Endothelial cell (in vitro differentiated cells): Measurements from ENCODE around the gene OGA. TPM values are rescaled to one million over a fixed set of nuclear protein-coding genes. Genes with fewer than 3 reads are reported as not detected.

Source experiments
- DNase-seq: peaks from one replicate; pipeline ENCODE4 v3.0.0; 2021; ENCODE audit warnings: low spot score
- H3K27ac Mint-ChIP-seq: one replicate; pipeline ENCODE4 v1.8.0; 2021; ENCODE audit warnings: mixed read lengths, inconsistent platforms; ENCODE audit not compliant: unreplicated experiment
- H3K27me3 Mint-ChIP-seq: one replicate; pipeline ENCODE4 v1.8.0; 2021; ENCODE audit warnings: mild to moderate bottlenecking, moderate library complexity, mixed read lengths, inconsistent platforms; ENCODE audit not compliant: unreplicated experiment
- H3K36me3 Mint-ChIP-seq: one replicate; pipeline ENCODE4 v1.8.0; 2021; ENCODE audit warnings: mild to moderate bottlenecking, low read depth, mixed read lengths, inconsistent platforms; ENCODE audit not compliant: unreplicated experiment
- H3K4me1 Mint-ChIP-seq: one replicate; pipeline ENCODE4 v1.8.0; 2021; ENCODE audit warnings: mild to moderate bottlenecking, mixed read lengths, inconsistent platforms; ENCODE audit not compliant: unreplicated experiment
- H3K4me3 Mint-ChIP-seq: one replicate; pipeline ENCODE4 v1.8.0; 2021; ENCODE audit warnings: mild to moderate bottlenecking, mixed read lengths, inconsistent platforms; ENCODE audit not compliant: unreplicated experiment
- H3K9me3 Mint-ChIP-seq: one replicate; pipeline ENCODE4 v1.8.0; 2021; ENCODE audit warnings: mixed read lengths, inconsistent platforms; ENCODE audit not compliant: unreplicated experiment
- total RNA-seq: library from RNA; stranded (reverse); fragmentation: NEBNext Ultra II Directional; extraction: Animal tissue kit (Norgen Biotek cat#: 25700); gene quantifications from one replicate; pipeline ENCODE4 v1.2.1, GENCODE V29; 2021; ENCODE audit not compliant: unreplicated experiment
- TF ChIP-seq, protein P1 (sequence below): fragments of 200-600 bp; sonication (generic); IDR thresholded peaks from one replicate; pipeline ENCODE4 v1.5.0; 2021; ENCODE audit warnings: antibody characterized with exemption; ENCODE audit not compliant: unreplicated experiment

OGA gene
- total RNA-seq, 1 donor from 2014 or later = 115 TPM

DNA sequence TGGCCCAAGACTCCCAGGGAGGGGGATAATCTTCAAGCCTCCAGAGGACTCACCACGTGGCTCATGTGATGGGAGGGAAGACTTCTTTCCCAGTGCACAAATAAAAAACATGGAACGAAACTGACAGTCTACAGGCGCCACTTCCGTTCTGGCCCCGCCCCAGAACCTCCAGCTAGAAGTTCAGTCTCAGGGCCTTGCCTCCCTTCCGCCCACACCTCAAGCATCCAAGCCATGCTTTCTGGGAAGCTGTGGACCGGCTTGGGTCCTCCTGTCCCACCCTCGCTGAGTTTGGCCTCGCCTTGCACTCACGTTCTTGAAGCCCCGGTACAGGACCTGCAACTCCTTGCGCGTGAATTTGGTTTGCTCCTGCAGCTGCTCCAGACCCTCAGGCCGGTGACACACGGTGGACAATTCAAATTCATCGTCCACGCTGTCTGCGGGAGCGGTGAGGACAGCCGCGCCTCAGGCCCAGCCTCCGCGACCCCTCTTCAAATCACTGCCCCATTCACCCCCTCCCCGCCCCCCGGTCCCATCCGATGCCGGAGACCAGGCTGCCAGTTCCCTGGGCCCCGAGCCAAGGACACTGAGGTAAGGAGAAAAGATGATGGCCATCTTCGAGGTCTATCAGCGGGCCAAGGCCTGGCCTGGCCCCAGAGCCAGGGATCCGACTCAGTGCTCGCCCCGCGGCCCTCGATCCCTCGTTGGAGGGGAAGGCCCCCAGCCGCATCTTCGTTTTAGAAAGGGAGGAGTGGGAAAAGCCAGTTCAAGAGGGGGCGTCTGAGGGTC is 10.7 kb upstream of the OGA start:
- H3K27ac Mint-ChIP-seq = no peak overlapping the region
- H3K27me3 Mint-ChIP-seq = peaks cover 22% of the 10 kb centered on the region
- H3K9me3 Mint-ChIP-seq = no peaks in the 10 kb centered on the region
- no peak overlapping the region for H3K4me3 Mint-ChIP-seq
- H3K4me1 Mint-ChIP-seq = peaks cover 20% of the 10 kb centered on the region
- no peak for DNase-seq
- H3K36me3 Mint-ChIP-seq = peaks cover 17% of the 10 kb centered on the region
- TF ChIP-seq, protein P1, sequence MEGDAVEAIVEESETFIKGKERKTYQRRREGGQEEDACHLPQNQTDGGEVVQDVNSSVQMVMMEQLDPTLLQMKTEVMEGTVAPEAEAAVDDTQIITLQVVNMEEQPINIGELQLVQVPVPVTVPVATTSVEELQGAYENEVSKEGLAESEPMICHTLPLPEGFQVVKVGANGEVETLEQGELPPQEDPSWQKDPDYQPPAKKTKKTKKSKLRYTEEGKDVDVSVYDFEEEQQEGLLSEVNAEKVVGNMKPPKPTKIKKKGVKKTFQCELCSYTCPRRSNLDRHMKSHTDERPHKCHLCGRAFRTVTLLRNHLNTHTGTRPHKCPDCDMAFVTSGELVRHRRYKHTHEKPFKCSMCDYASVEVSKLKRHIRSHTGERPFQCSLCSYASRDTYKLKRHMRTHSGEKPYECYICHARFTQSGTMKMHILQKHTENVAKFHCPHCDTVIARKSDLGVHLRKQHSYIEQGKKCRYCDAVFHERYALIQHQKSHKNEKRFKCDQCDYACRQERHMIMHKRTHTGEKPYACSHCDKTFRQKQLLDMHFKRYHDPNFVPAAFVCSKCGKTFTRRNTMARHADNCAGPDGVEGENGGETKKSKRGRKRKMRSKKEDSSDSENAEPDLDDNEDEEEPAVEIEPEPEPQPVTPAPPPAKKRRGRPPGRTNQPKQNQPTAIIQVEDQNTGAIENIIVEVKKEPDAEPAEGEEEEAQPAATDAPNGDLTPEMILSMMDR = no peak

DNA sequence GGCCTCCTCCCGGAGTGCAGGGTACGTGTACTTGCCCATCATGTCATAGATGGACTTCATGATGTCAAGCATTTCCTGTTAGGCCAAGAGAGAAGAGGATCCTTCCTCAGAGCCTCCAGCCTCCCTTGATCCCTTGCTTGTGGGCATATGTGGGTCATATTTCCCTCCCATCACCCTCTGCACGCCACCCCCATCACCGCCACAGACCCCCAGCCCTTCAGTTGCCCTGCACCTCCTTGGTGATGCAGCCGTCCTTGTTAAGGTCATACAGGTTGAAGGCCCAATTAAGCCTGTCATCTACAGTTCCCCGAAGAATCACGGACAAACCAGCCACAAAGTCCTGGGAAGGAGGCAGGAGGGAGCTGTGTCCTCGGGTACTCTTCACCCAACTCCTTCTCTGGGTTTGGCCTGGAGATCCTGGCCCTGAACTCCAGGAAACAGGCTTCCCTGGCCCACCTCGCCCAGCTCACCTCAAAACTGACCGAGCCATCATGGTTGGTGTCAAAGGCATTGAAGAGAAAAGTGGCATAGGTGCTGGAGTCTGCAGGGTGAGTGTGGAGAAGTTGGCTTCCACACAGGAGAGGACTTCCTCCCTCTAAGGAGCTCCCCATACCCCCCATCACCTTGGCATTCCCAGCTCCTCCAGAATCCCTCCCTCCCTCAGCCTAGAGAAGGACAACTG is 9.8 kb upstream of the OGA start:
- Mint-ChIP-seq H3K27ac (no peak overlapping the region), H3K4me1 (peaks cover 20% of the 10 kb centered on the region), H3K27me3 (peaks cover 22% of the 10 kb centered on the region), H3K36me3 (peaks cover 17% of the 10 kb centered on the region), H3K9me3 (no peaks in the 10 kb centered on the region), H3K4me3 (no peak overlapping the region)
- no peak for DNase-seq
- TF ChIP-seq, protein P1 = no peak

DNA sequence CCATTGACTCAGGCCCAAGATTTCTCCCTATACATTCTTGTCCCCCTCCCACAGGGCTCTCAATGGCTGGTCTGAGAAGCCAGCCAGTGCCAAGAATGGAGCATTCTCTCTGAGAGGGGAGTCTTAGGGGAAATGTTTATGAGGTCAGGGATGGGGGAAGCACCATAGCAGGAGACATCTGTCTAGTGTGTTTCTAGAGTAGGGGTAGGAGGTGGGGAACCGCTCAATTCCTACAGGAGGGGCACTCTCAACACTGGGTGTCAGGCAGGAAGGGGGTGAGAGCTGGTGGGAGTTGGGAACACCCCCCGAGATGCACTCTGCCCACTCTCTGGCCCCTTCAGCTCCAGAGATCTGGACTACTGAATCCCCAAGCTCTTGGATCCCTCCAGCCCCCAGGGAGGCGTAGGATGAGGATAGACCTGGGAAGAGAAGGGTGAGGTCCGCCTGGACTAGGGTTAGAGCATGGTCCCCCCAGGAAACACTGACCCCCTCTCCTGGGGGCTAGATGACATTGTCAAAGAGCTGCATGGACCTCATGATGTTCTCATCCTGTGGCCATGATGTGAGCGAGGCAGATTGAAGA is 8.7 kb upstream of the OGA start:
- DNase-seq = no peak
- Mint-ChIP-seq H3K4me1 (peaks cover 20% of the 10 kb centered on the region), H3K4me3 (peak overlapping the region; percentile 84), H3K9me3 (no peaks in the 10 kb centered on the region), H3K27me3 (peaks cover 26% of the 10 kb centered on the region), H3K27ac (no peak overlapping the region), H3K36me3 (peaks cover 22% of the 10 kb centered on the region)
- TF ChIP-seq, protein P1 = no peak

DNA sequence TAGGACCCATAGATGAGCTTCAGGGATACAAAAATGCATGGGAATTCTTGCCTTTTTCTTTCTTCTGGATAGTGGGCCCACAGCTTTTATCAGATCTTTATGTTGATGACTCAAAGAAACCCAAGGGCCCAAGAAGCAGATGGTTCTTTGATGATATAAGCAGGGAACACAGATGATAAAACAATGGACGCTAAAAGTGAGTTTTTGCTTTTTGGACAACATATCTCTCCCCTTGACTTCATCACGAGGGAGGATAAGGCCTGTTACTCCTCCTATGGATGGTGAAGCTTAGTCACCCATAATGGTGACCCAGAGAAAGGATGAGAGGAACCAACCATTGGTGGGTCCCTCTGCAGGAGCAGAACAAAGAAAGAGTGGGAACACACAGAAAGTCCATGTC is 6.5 kb upstream of the OGA start:
- Mint-ChIP-seq H3K4me1 (peaks cover 8% of the 10 kb centered on the region), H3K36me3 (peaks cover 27% of the 10 kb centered on the region), H3K27me3 (peaks cover 19% of the 10 kb centered on the region), H3K9me3 (no peaks in the 10 kb centered on the region), H3K4me3 (no peak overlapping the region), H3K27ac (no peak overlapping the region)
- TF ChIP-seq, protein P1 = no peak
- no peak for DNase-seq
